Measurements from ENCODE around the gene SPATA2.

The SPATA2 gene

DNA sequence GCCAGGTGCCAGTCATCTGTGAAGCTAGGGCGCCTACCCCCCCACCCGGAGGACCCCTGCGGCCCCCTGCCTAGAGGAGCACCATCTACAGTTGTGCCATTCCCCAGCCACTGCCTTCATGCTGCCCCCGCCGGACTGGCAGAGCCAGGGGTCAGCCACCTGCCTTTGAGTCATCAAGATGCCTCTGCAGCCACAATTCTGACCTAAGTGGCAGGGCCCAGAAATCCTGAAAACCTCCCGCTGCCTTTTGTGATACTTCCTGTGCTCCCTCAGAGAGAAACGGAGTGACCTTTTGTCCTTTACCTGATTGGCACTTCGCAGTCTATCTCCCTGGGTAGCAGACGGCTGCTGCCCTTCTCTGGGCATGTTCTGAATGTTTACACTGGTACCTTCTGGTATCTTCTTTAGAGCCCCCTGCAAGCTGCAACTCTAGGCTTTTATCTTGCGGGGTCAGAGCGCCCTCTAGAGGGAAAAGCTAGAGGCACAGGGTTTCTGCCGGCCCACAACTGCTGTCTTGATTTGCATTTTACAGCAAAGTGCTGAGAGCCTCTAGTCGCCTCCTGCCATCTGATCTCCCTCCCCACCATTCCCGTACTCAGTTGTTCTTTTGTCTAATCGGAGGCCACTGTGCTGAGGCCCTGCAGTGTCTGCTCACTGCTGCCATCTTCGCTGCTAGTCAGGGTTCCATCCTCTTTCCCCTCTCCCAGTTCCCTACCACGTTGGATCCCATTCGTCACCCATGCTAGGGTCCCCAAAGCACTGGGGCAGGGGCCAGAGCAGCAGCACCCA lies 26.9 kb downstream of the SPATA2 start:
- no peak overlapping the region for H3K27ac ChIP-seq (ENCODE audit: insufficient read depth in 1 of 2, low read depth in 1 of 2, low read length in 2 of 2, poor library complexity in 1 of 2, severe bottlenecking in 2 of 2)
- H3K4me1 ChIP-seq (ENCODE audit: control extremely low read depth in 1 of 4, control insufficient read depth in 4 of 4, insufficient read depth in 4 of 4, low read length in 3 of 4) = peaks cover 0 to 34% (median 12%) of the 10 kb centered on the region in 4 experiments
- peaks cover 0 to 54% (median 30%) of the 10 kb centered on the region in 4 experiments for H3K36me3 ChIP-seq (ENCODE audit: control insufficient read depth in 4 of 4, insufficient read depth in 4 of 4, low read length in 3 of 4)
- ChIA-PET CTCF (interaction anchor here (0.7 to 4.2 kb wide), 10 partner anchors 8 to 351 kb away, joined by 3 to 21 read pairs (median 4); no protein-coding TSS in a partner anchor), POLR2A (no interaction called here)
- no peaks in the 10 kb centered on the region for H3K9me3 ChIP-seq (ENCODE audit: control extremely low read depth in 1 of 5, control insufficient read depth in 4 of 5, insufficient read depth in 2 of 5, low read depth in 1 of 5, low read length in 4 of 5)
- H3K27me3 ChIP-seq (replicated peaks in 2 of 5; ENCODE audit: control insufficient read depth in 4 of 5, insufficient read depth in 5 of 5, low read length in 4 of 5) = no peaks in the 10 kb centered on the region
- DNase-seq = peak; percentile 50 to 74 (median 70)
- no peak overlapping the region for H3K4me3 ChIP-seq (ENCODE audit: control insufficient read depth in 1 of 7, extremely low read depth in 1 of 7, insufficient read depth in 4 of 7, low read depth in 2 of 7, low read length in 6 of 7)
- 88% methylated on average over 18 of the region's 18 CpGs for WGBS (ENCODE audit: insufficient coverage)

DNA sequence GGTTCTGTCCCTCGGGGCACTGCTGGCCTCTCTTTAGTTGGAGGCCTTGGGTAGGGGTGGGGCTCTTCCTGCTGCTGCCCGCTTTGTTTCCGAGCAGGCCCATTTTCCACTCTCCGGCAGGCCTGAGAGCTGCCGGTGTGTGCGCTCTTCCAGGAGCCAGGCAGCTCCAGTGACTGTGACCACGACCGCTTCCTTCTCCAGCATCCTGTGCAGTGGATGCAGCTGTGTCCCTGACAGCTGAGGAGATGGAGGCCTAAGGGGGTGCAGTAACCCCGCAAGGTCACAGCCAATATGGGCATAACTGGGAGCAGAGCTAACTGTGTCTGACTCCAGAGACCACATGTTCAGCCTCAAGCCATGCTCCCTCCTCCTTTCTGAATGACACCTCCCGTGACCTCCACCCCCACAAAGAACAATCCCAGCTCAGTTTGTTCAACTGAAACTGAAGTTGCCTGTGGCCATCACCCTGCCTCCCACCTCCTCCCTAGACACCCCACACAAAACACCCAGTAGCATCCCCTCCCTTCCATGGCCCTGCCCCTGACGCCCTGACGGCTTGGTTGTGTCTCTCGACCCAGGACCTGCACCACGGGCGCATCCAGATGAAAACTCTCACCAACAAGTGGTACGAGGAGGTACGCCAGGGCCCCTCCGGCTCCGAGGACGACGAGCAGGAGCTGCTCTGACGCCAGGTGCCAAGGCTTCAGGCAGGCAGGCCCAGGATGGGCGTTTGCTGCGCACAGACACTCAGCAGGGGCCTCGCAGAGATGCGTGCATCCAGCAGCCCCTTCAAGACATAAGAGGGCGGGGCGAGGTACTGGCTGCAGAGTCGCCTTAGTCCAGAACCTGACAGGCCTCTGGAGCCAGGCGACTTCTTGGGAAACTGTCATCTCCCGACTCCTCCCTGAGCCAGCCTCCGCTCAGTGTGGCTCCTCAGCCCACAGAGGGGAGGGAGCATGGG lies 27.8 kb downstream of the SPATA2 start:
- ChIA-PET CTCF (interaction anchor here (0.6 to 4.2 kb wide), 17 partner anchors 7 to 350 kb away, joined by 3 to 21 read pairs (median 3); no protein-coding TSS in a partner anchor), POLR2A (no interaction called here)
- 93% methylated on average over 26 of the region's 32 CpGs for WGBS (ENCODE audit: insufficient coverage)
- no peaks in the 10 kb centered on the region for H3K9me3 ChIP-seq (ENCODE audit: control extremely low read depth in 1 of 5, control insufficient read depth in 4 of 5, insufficient read depth in 2 of 5, low read depth in 1 of 5, low read length in 4 of 5)
- H3K4me1 ChIP-seq (ENCODE audit: control extremely low read depth in 1 of 4, control insufficient read depth in 4 of 4, insufficient read depth in 4 of 4, low read length in 3 of 4) = peaks cover 0 to 34% (median 12%) of the 10 kb centered on the region in 4 experiments
- H3K36me3 ChIP-seq (ENCODE audit: control insufficient read depth in 4 of 4, insufficient read depth in 4 of 4, low read length in 3 of 4) = peaks cover 0 to 62% (median 34%) of the 10 kb centered on the region in 4 experiments
- no peak overlapping the region for H3K27ac ChIP-seq (ENCODE audit: insufficient read depth in 1 of 2, low read depth in 1 of 2, low read length in 2 of 2, poor library complexity in 1 of 2, severe bottlenecking in 2 of 2)
- no peak overlapping the region for H3K4me3 ChIP-seq (ENCODE audit: control insufficient read depth in 1 of 7, extremely low read depth in 1 of 7, insufficient read depth in 4 of 7, low read depth in 2 of 7, low read length in 6 of 7)
- H3K27me3 ChIP-seq (replicated peaks in 2 of 5; ENCODE audit: control insufficient read depth in 4 of 5, insufficient read depth in 5 of 5, low read length in 4 of 5) = no peaks in the 10 kb centered on the region
- DNase-seq = no peak

DNA sequence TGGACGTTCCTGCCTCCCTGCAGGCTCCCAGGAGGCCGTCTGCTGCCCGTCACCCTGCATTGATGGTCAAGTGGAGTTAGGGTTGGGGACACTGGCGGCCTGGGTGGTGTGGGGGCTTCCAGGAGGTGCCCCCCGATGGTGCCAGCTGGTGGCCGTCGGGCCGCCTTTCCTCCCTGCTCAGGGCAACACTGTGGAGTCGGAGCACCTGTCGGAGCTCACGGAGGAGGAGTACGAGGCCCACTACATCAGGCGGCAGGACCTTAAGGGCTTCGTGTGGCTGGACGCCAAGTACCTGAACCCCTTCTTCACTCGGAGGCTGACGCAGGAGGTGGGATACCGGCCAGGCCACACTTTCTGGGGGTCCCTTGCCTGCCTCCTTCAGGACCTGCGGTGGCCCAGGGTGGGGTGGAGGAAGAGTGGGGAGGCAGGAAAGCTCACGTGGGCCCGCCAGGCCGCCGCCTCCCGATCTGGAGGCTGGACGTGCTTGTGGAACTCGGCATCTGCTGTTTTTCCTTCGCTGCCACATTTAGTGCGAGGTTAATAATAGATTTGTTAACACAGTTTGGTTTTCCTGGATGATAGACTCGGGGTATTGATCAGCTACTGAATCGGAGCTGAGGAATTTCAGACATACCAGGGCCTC lies 28.6 kb downstream of the SPATA2 start:
- over 99% methylated on average over 28 of the region's 30 CpGs for WGBS (ENCODE audit: insufficient coverage)
- POLR2A ChIA-PET = no interaction called here
- DNase-seq = no peak
- CTCF ChIA-PET = interaction anchor here (0.6 to 4.2 kb wide), 11 partner anchors 9 to 345 kb away, joined by 3 to 21 read pairs (median 3); no protein-coding TSS in a partner anchor
- Histone ChIP-seq H3K27me3 (replicated peaks in 2 of 5; ENCODE audit: control insufficient read depth in 4 of 5, insufficient read depth in 5 of 5, low read length in 4 of 5) (no peaks in the 10 kb centered on the region), H3K4me3 (ENCODE audit: control insufficient read depth in 1 of 7, extremely low read depth in 1 of 7, insufficient read depth in 4 of 7, low read depth in 2 of 7, low read length in 6 of 7) (no peak overlapping the region), H3K36me3 (ENCODE audit: control insufficient read depth in 4 of 4, insufficient read depth in 4 of 4, low read length in 3 of 4) (peaks cover 0 to 70% (median 38%) of the 10 kb centered on the region in 4 experiments), H3K27ac (ENCODE audit: insufficient read depth in 1 of 2, low read depth in 1 of 2, low read length in 2 of 2, poor library complexity in 1 of 2, severe bottlenecking in 2 of 2) (no peak overlapping the region), H3K4me1 (ENCODE audit: control extremely low read depth in 1 of 4, control insufficient read depth in 4 of 4, insufficient read depth in 4 of 4, low read length in 3 of 4) (peaks cover 0 to 31% (median 12%) of the 10 kb centered on the region in 4 experiments), H3K9me3 (ENCODE audit: control extremely low read depth in 1 of 5, control insufficient read depth in 4 of 5, insufficient read depth in 2 of 5, low read depth in 1 of 5, low read length in 4 of 5) (no peaks in the 10 kb centered on the region)

DNA sequence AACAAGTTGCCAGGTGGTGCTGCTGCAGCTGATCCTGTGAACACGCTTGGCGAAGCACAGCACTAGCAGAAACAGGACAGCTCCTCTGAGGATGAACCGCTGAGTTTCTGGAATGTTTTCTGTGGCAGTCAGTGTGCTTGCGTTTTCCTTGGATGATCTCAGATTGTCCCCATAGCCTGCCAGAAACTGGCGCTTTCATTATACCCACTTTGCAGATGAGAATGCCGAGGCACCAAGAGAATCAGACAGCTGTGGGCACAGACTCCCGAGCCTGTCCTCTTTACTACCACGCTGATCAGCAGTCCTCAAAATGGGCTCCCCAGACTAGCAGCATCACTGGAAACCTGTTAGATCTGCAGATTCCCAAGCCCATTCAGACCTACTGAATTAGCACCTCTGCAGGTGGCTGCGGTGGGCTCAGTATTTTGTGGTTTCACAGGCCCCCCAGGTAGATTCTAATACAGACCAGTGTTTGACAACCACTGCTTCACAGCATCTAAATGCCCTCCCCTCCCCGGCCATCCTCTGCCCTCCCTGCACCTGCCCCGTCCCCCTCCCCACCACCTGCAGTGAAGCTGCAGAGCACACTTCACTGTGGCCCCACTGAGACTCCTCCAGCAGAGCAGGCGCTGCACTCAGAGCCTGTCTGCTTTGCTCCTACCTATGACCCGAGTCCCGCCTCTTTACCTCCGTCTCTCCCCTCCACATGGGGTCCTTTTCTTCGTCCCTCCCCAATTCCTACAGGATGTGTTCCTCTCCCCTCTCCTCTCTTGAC lies 29.6 kb downstream of the SPATA2 start:
- Histone ChIP-seq H3K9me3 (ENCODE audit: control extremely low read depth in 1 of 5, control insufficient read depth in 4 of 5, insufficient read depth in 2 of 5, low read depth in 1 of 5, low read length in 4 of 5) (no peaks in the 10 kb centered on the region), H3K27ac (ENCODE audit: insufficient read depth in 1 of 2, low read depth in 1 of 2, low read length in 2 of 2, poor library complexity in 1 of 2, severe bottlenecking in 2 of 2) (no peak overlapping the region), H3K4me1 (ENCODE audit: control extremely low read depth in 1 of 4, control insufficient read depth in 4 of 4, insufficient read depth in 4 of 4, low read length in 3 of 4) (peaks cover 0 to 21% (median 12%) of the 10 kb centered on the region in 4 experiments), H3K4me3 (ENCODE audit: control insufficient read depth in 1 of 7, extremely low read depth in 1 of 7, insufficient read depth in 4 of 7, low read depth in 2 of 7, low read length in 6 of 7) (no peak overlapping the region), H3K36me3 (ENCODE audit: control insufficient read depth in 4 of 4, insufficient read depth in 4 of 4, low read length in 3 of 4) (peaks cover 3 to 77% (median 43%) of the 10 kb centered on the region in 4 experiments), H3K27me3 (replicated peaks in 2 of 5; ENCODE audit: control insufficient read depth in 4 of 5, insufficient read depth in 5 of 5, low read length in 4 of 5) (no peaks in the 10 kb centered on the region)
- ChIA-PET CTCF (interaction anchor here (0.7 to 4.2 kb wide), 5 partner anchors 13 to 276 kb away, joined by 3 to 21 read pairs (median 3); no protein-coding TSS in a partner anchor), POLR2A (no interaction called here)
- 97% methylated on average over 16 of the region's 16 CpGs for WGBS (ENCODE audit: insufficient coverage)
- no peak for DNase-seq

DNA sequence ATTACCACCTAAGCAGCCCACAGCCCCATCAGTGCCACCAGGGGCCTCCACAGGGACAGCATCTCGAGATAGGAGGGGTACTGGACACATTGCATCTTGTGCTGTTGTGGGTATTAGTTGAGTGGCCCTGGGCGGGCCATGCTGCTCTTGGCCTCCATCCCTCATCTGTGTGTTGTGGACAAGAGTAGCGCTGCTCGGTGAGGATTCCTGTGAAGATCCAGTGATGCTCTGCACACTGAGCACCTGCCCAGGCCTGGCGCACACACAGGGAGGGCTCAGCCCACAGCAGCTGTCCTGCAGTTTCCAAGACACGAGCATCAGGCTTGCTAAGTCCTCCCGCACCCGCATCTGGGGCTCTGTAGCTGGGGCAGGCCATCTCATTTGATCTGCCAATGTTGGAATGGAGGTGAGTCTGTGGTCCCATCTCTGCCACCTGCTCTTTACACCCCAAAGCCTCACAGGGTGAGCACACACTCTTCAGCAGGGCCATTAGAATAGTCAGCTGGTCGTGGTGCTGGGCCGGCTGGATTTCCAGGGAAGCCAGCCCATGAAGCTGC lies 32.0 kb downstream of the SPATA2 start:
- no peaks in the 10 kb centered on the region for H3K4me1 ChIP-seq (ENCODE audit: control extremely low read depth in 1 of 4, control insufficient read depth in 4 of 4, insufficient read depth in 4 of 4, low read length in 3 of 4)
- H3K4me3 ChIP-seq (ENCODE audit: control insufficient read depth in 1 of 7, extremely low read depth in 1 of 7, insufficient read depth in 4 of 7, low read depth in 2 of 7, low read length in 6 of 7) = no peak overlapping the region
- H3K27ac ChIP-seq (ENCODE audit: insufficient read depth in 1 of 2, low read depth in 1 of 2, low read length in 2 of 2, poor library complexity in 1 of 2, severe bottlenecking in 2 of 2) = no peak overlapping the region
- H3K9me3 ChIP-seq (ENCODE audit: control extremely low read depth in 1 of 5, control insufficient read depth in 4 of 5, insufficient read depth in 2 of 5, low read depth in 1 of 5, low read length in 4 of 5) = no peaks in the 10 kb centered on the region
- no peaks in the 10 kb centered on the region for H3K27me3 ChIP-seq (replicated peaks in 2 of 5; ENCODE audit: control insufficient read depth in 4 of 5, insufficient read depth in 5 of 5, low read length in 4 of 5)
- peaks cover 7 to 76% (median 52%) of the 10 kb centered on the region in 4 experiments for H3K36me3 ChIP-seq (ENCODE audit: control insufficient read depth in 4 of 4, insufficient read depth in 4 of 4, low read length in 3 of 4)
- ChIA-PET CTCF (no interaction called here), POLR2A (no interaction called here)
- no peak for DNase-seq
- 99% methylated on average over 10 of the region's 10 CpGs for WGBS (ENCODE audit: insufficient coverage)

Data from common myeloid progenitor, CD34-positive (primary cell).